HG02970 (cell line): Measurements from ENCODE around the gene COPS2.

Source experiments
- ATAC-seq: cut with Tn5 transposase; IDR thresholded peaks from one replicate; pipeline ENCODE4 v1.9.1; 2021; ENCODE audit warnings: mild to moderate bottlenecking, moderate library complexity, moderate number of reproducible peaks; ENCODE audit not compliant: unreplicated experiment, low FRiP score

Gene COPS2

GRCh38 chr15:49163678-49164077 lies 8.3 kb upstream of the COPS2 start:
- no peak for ATAC-seq

- no peak for ATAC-seq
Observed at GRCh38 chr15:49155834-49156627, 632 bp upstream of the COPS2 start.

- no peak for ATAC-seq
Observed at GRCh38 chr15:49154799-49155109, 645 bp downstream of the COPS2 start.

- ATAC-seq: no peak
Observed at GRCh38 chr15:49154359-49154758, 1.0 kb downstream of the COPS2 start.

- no peak for ATAC-seq
Observed at GRCh38 chr15:49152552-49153312, 2.7 kb downstream of the COPS2 start.

GRCh38 chr15:49151831-49152230 lies 3.6 kb downstream of the COPS2 start:
- ATAC-seq: no peak

GRCh38 chr15:49148727-49149126 lies 6.7 kb downstream of the COPS2 start:
- no peak for ATAC-seq

GRCh38 chr15:49148298-49148697 lies 7.1 kb downstream of the COPS2 start:
- no peak for ATAC-seq

- no peak for ATAC-seq
Observed at GRCh38 chr15:49145651-49146609, 9.5 kb downstream of the COPS2 start.

- no peak for ATAC-seq
Observed at GRCh38 chr15:49137861-49138260, 17.5 kb downstream of the COPS2 start.

- ATAC-seq: no peak
Observed at GRCh38 chr15:49135911-49136310, 19.5 kb downstream of the COPS2 start.

GRCh38 chr15:49135342-49135857 lies 20.0 kb downstream of the COPS2 start:
- ATAC-seq: no peak

- ATAC-seq: no peak
Observed at GRCh38 chr15:49134683-49135341, 20.6 kb downstream of the COPS2 start.

- ATAC-seq: no peak
Observed at GRCh38 chr15:49131403-49131802, 24.0 kb downstream of the COPS2 start.

- no peak for ATAC-seq
Observed at GRCh38 chr15:49124371-49124770, 31.0 kb downstream of the COPS2 start.

- ATAC-seq: no peak
Observed at GRCh38 chr15:49122541-49123062, 32.8 kb downstream of the COPS2 start.

GRCh38 chr15:49121901-49122300 lies 33.5 kb downstream of the COPS2 start:
- ATAC-seq: no peak

GRCh38 chr15:49120832-49121231 lies 34.6 kb downstream of the COPS2 start:
- ATAC-seq: no peak

- no peak for ATAC-seq
Observed at GRCh38 chr15:49116108-49116857, 39.1 kb downstream of the COPS2 start.
